Thyroid gland (tissue), 4 donors: Measurements from ENCODE around the gene PGRMC1.
"Not testable (repeated sequence)": the region's sequence is repeated elsewhere in the genome, so short reads cannot be mapped to it uniquely, and the experiment has no call there.

Experiments used
- CTCF ChIP-seq, 6 experiments: fragments of 200-600 bp in 3 of 6; fragments of 450-650 bp in 3 of 6; sonication (generic) in 3 of 6; IDR thresholded peaks; one replicate each; pipeline ENCODE4 v1.5.1; 2016 to 2019; ENCODE audit warnings: antibody characterized with exemption in 6 of 6, mild to moderate bottlenecking in 2 of 6, inconsistent platforms in 1 of 6, moderate library complexity in 1 of 6
- POLR2A ChIP-seq, 2 donors: fragments of 450-650 bp; IDR thresholded peaks; one replicate each; pipeline ENCODE4 v1.6.1; 2017; ENCODE audit warnings: antibody characterized with exemption in 2 of 2, mild to moderate bottlenecking in 2 of 2, moderate library complexity in 1 of 2

- TF ChIP-seq CTCF, POLR2A (IDR thresholded peaks at IDR 0.05): not testable (repeated sequence)
Observed at GRCh38 chrX:119282347-119282746, 46.3 kb downstream of the PGRMC1 start.
